Uterine smooth muscle cell (primary cell): ENCODE measurements around the gene RNF20. TPM values are rescaled to one million over a fixed set of nuclear protein-coding genes. Genes with fewer than 3 reads are reported as not detected.

Experiments
- total RNA-seq: library from RNA; depleted of rRNA; stranded (reverse); fragments of >200 nt; gene quantifications from 2 replicates; pipeline ENCODE4 v1.2.3, GENCODE V29; 2014

Gene RNF20, protein sequence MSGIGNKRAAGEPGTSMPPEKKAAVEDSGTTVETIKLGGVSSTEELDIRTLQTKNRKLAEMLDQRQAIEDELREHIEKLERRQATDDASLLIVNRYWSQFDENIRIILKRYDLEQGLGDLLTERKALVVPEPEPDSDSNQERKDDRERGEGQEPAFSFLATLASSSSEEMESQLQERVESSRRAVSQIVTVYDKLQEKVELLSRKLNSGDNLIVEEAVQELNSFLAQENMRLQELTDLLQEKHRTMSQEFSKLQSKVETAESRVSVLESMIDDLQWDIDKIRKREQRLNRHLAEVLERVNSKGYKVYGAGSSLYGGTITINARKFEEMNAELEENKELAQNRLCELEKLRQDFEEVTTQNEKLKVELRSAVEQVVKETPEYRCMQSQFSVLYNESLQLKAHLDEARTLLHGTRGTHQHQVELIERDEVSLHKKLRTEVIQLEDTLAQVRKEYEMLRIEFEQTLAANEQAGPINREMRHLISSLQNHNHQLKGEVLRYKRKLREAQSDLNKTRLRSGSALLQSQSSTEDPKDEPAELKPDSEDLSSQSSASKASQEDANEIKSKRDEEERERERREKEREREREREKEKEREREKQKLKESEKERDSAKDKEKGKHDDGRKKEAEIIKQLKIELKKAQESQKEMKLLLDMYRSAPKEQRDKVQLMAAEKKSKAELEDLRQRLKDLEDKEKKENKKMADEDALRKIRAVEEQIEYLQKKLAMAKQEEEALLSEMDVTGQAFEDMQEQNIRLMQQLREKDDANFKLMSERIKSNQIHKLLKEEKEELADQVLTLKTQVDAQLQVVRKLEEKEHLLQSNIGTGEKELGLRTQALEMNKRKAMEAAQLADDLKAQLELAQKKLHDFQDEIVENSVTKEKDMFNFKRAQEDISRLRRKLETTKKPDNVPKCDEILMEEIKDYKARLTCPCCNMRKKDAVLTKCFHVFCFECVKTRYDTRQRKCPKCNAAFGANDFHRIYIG
- 36.4 and 45.4 TPM in 2 replicates for total RNA-seq

GRCh38 chr9:101533334-101534204 lies at the start of gene RNF20:
Gene RNF20 (plus strand): TSS chr9:101533853. CDS start chr9:101535424, 1,571 bp downstream.

DNA sequence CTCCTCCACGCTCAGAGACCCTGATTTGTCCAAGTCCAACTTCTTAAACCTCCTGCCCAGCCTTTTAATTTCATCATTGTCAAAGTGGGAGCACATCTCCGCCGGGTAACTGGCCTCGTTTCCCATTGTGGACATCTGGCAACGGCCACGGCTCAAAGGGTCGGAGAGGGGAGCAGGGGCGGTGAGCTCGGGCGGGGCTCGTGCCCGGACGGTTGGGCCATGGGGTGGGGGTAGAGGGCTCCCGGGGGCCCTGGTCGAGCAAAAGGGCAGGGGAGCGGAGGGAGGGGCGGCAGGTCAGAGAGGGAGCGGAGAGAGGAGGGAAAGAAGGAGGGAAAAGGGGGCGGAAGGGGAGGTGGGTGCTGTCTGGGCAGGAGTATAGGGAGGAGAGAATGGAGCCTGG lies 61.1 kb downstream of the RNF20 start, which contains the start of gene PPP3R2:
TSS of gene PPP3R2 (minus strand) at position 174 of the 400 bp plus-strand sequence. CDS start at position 126, 48 bp downstream.

Other genes with a start within 250 kb of the RNF20 start
- under 0.01 TPM in 2 replicates for gene BAAT, start 148.8 kb upstream of the RNF20 start, total RNA-seq
- 10.7 and 14.2 TPM in 2 replicates for gene MRPL50, start 135.2 kb upstream of the RNF20 start, total RNA-seq
- gene ZNF189, start 135.0 kb upstream of the RNF20 start, total RNA-seq: 21.5 and 25.5 TPM in 2 replicates
- 0.12 TPM in 1 of 2 replicates, not detected in the other for gene ALDOB, start 98.1 kb upstream of the RNF20 start, total RNA-seq
- not detected in 2 replicates for gene PPP3R2, start 61.1 kb downstream of the RNF20 start, total RNA-seq
- not detected in 2 replicates for gene GRIN3A, start 204.8 kb downstream of the RNF20 start, total RNA-seq